ENCODE data around the gene RMDN2. TPM values are rescaled to one million over a fixed set of nuclear protein-coding genes. Genes with fewer than 3 reads are reported as not detected.
A peak's percentile ranks its signal among the peaks of the same experiment; 100 is the strongest.

RMDN2 gene
- total RNA-seq, 2 donors from 2014 or later: 1.8 to 3.4 TPM

DNA sequence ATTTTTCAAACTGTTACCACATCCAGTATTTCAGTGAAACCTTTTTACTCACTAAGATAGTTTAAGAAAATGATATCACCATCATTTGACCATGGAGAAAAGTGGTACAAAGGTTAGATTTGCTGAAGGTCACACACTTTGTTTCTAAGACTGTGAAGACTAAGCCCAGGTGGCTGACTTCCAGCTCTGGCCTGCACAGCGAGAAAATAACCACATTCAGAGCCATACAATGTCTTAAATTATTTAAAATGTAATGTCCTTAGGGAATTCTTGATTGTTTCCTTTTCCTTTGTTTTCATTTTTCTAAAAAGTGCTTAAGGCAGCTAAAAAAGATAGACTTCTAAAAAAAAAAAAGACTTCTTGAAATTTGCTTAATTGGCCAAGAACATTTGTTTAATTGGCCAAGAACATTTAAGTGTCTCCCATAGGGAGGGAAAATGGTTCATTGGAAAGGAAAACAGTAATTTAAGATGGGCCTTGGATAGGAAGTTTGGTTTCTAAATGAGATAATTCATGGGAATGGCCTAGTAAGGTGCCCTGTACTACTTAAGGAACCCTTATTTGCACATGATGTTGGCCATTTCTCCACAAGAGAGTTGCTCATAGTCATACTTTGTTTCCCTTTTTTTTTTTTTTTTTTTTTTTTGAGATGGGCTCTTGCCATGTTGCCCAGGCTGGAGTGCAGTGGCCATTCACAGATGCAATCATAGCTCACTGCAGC, 105.7 kb downstream of the RMDN2 start:
- peaks cover 7% of the 10 kb centered on the region for H3K36me3 Mint-ChIP-seq (ENCODE audit: low read depth)
- DNase-seq: no peak
- H3K4me1 Mint-ChIP-seq: no peaks in the 10 kb centered on the region
- H3K9me3 ChIP-seq (ENCODE audit: control insufficient read depth, low read length, poor library complexity, severe bottlenecking): no peaks in the 10 kb centered on the region
- H3K27ac Mint-ChIP-seq: no peak overlapping the region
- H3K4me3 Mint-ChIP-seq: no peak overlapping the region
- H3K27me3 Mint-ChIP-seq: peaks cover 48% of the 10 kb centered on the region
- no peak for ATAC-seq

DNA sequence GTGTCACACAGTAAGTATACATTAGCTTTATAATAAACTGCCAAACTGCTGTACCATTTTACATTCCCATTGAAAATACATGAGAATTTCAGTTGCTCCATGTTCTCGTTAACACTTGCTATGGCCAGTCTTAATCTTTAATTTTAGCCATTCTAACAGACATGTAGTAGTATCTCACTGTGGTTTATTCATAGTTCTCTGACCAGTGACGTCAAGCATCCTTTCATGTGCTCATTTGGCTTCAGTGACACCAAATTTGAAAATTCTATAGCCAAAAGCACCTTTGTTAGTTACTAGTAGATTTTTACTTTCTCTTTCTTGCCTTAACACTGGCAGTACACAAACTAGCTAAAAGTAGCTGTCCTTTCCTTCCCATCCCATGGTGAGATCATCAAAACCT, 107.9 kb downstream of the RMDN2 start:
- Mint-ChIP-seq H3K4me3 (no peak overlapping the region), H3K27me3 (peaks cover 64% of the 10 kb centered on the region), H3K36me3 (ENCODE audit: low read depth) (peaks cover 9% of the 10 kb centered on the region), H3K4me1 (peaks cover 3% of the 10 kb centered on the region), H3K27ac (no peak overlapping the region)
- ATAC-seq (no peak), DNase-seq (no peak)
- H3K9me3 ChIP-seq (ENCODE audit: control insufficient read depth, low read length, poor library complexity, severe bottlenecking): no peaks in the 10 kb centered on the region

DNA sequence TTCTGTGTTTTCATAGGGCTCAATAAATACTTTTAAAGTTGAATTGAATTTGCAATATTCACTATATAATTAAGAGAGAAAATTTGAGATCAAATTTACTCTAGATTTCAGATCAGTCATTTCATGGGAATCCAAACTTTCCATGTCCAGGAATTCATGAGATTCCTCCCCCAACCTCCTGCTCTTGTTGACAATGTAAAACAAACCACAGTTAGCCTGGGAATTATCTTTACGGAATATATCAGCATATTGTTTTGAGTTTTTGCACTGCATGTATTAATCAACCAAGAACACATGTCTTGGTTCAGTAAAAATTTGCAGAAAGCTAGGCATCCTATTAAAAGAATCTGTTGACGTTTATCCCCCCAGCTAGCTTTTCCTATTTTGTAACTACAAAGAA, 108.6 kb downstream of the RMDN2 start:
- Mint-ChIP-seq H3K4me1 (peaks cover 9% of the 10 kb centered on the region), H3K27me3 (peaks cover 69% of the 10 kb centered on the region), H3K27ac (no peak overlapping the region), H3K36me3 (ENCODE audit: low read depth) (peaks cover 10% of the 10 kb centered on the region), H3K4me3 (no peak overlapping the region)
- H3K9me3 ChIP-seq (ENCODE audit: control insufficient read depth, low read length, poor library complexity, severe bottlenecking): no peaks in the 10 kb centered on the region
- ATAC-seq (no peak), DNase-seq (no peak)

DNA sequence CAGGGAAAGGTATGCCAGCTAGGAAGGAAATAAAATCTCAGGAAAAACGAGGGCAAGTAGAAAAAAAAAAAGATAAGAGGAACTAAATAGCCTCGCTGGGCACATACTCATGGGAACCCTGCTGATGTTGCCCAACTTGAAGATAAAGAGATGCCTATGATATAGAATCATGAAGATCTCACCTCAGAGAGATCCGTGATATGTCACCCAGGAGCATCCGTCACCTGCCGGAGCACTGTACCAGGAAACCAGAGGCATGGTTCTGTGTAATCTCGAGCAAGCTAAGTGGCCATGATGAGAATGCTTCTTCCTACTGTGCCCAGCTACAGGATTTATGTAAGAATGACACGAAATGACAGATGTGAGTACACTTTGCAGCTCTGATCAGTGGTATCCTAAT, 110.9 kb downstream of the RMDN2 start:
- Mint-ChIP-seq H3K4me1 (peaks cover 9% of the 10 kb centered on the region), H3K36me3 (ENCODE audit: low read depth) (peaks cover 10% of the 10 kb centered on the region), H3K4me3 (no peak overlapping the region), H3K27ac (no peak overlapping the region), H3K27me3 (peaks cover 71% of the 10 kb centered on the region)
- DNase-seq (no peak), ATAC-seq (no peak)
- H3K9me3 ChIP-seq (ENCODE audit: control insufficient read depth, low read length, poor library complexity, severe bottlenecking): no peaks in the 10 kb centered on the region

DNA sequence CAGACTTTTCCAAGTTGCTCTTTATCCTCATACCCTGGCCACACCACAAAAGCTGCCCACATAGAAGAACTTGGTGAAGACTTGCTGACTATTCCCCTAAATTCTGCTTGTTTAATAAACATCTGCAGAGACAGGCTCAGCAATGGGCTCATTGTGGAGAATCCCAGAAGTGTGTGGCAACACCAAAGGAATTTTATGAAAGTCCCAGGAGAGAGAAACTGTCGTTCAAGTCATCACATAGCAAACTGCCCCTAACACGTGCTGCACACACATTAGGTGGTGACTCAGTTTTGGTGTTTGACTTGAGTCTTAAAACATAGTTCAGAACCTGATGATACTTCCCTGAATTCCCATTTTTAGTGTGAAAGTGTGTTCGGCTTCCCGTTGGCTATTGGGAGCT, 112.2 kb downstream of the RMDN2 start:
- Mint-ChIP-seq H3K27ac (peak overlapping the region; percentile 62), H3K36me3 (ENCODE audit: low read depth) (peaks cover 10% of the 10 kb centered on the region), H3K27me3 (peaks cover 68% of the 10 kb centered on the region), H3K4me3 (peak overlapping the region; percentile 80), H3K4me1 (peaks cover 9% of the 10 kb centered on the region)
- no peak for ATAC-seq
- no peaks in the 10 kb centered on the region for H3K9me3 ChIP-seq (ENCODE audit: control insufficient read depth, low read length, poor library complexity, severe bottlenecking)
- DNase-seq: no peak

DNA sequence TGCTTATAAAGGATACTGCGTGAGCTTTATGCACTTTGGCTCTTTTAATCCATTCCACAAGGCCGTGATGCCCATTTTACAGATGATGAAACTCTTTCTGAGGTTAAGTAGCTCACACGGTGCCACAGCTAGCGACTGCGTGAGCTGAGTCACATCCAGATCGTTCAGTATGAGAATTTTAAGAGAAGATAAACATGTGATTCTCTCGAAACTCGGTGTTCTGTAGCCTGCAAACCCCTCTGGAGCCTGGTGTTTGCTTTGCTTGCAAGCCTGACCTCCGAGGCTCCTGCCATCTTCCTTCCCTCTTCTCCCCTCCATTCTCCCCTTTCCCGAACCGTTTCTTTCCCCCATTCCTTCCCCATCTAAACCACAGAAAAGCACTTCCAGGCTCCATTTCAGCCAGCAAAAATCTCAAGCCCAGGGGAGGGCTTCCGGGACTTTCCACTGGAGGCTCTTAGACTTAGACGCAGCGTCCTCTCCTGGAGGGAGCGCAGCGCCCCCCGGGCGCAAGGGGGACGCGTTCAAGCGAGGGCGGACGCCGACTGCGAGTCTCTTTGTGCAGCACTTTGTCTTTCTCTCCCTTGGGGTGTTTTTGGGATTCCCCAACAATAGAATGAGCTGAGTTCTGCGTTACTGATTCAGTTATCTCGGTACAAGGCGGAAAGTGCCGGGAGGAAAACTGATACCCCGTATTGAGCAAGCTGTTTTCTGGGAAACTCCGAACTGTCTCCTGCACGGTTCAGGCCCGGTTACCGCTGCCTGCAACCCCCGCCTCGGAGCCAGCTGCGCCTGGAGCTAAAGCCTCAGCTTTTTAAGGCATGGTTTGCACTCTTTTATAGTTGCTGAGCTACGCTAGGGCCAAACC, 112.9 kb downstream of the RMDN2 start:
- ATAC-seq (peak; percentile 28), DNase-seq (no peak)
- H3K27me3 Mint-ChIP-seq: peaks cover 65% of the 10 kb centered on the region
- peaks cover 10% of the 10 kb centered on the region for H3K36me3 Mint-ChIP-seq (ENCODE audit: low read depth)
- H3K4me1 Mint-ChIP-seq: peaks cover 9% of the 10 kb centered on the region
- peak overlapping the region; percentile 62 for H3K27ac Mint-ChIP-seq
- no peaks in the 10 kb centered on the region for H3K9me3 ChIP-seq (ENCODE audit: control insufficient read depth, low read length, poor library complexity, severe bottlenecking)
- peak overlapping the region; percentile 80 for H3K4me3 Mint-ChIP-seq

DNA sequence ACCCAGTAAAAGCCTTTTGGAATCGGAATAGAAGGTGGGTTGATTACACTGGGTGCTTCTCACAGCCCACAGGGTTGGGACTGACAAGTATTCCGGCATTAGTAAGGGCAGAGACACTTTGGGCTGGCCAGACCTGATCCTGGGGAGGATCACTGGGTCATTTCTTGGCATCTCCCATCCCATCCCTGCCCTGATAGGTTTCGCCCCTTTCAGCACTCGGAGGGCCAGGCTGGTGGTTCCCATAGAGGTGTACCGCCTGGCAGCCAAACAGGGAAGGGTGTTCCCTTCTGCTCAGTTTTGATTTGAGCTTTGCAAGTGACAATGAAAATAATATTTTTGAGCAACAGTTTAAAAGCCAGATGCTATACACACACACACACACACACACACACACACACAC, 113.6 kb downstream of the RMDN2 start:
- Mint-ChIP-seq H3K4me1 (peaks cover 9% of the 10 kb centered on the region), H3K27ac (no peak overlapping the region), H3K36me3 (ENCODE audit: low read depth) (peaks cover 7% of the 10 kb centered on the region), H3K27me3 (peaks cover 58% of the 10 kb centered on the region), H3K4me3 (no peak overlapping the region)
- no peak for ATAC-seq
- DNase-seq: no peak
- H3K9me3 ChIP-seq (ENCODE audit: control insufficient read depth, low read length, poor library complexity, severe bottlenecking): no peaks in the 10 kb centered on the region

DNA sequence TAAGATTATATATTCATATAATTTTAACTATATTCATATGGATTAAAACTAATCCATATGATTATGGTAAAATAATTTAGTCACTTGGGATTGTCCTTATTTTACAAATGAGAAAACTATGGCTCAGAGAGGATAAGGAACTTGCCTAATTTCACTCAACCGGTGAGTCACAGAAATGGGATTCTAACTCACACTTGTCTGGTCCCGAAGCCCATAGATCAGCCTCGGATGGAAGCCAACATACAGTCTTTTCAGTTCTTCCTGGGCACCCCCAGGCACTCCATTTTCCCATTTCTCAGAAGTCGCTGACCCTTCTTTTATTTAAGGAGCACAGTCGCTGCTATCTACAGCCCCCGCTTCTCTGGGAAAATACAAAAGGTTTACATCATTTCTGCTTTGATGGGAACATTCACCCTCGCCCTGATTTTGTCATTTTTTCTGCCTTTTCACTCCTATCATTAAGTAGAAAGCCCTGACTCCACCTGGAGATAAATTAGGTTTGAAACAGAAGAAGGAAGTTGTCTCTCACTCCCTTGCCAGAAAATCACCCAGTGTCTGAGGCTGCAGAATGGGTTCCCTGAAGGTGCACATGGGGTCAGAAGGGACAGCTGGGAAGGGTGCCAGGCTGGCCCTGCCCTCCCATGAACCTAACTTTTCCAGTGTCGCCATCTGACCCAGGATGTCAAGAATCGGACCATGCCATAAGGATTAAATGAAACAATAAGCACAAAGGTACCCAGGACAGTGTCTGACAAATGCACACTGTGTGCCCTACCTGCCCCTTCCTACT, 114.2 kb downstream of the RMDN2 start:
- H3K4me3 Mint-ChIP-seq: no peak overlapping the region
- H3K36me3 Mint-ChIP-seq (ENCODE audit: low read depth): peaks cover 4% of the 10 kb centered on the region
- H3K4me1 Mint-ChIP-seq: peaks cover 9% of the 10 kb centered on the region
- no peak for ATAC-seq
- no peak for DNase-seq
- H3K27me3 Mint-ChIP-seq: peaks cover 52% of the 10 kb centered on the region
- no peak overlapping the region for H3K27ac Mint-ChIP-seq
- H3K9me3 ChIP-seq (ENCODE audit: control insufficient read depth, low read length, poor library complexity, severe bottlenecking): no peaks in the 10 kb centered on the region

DNA sequence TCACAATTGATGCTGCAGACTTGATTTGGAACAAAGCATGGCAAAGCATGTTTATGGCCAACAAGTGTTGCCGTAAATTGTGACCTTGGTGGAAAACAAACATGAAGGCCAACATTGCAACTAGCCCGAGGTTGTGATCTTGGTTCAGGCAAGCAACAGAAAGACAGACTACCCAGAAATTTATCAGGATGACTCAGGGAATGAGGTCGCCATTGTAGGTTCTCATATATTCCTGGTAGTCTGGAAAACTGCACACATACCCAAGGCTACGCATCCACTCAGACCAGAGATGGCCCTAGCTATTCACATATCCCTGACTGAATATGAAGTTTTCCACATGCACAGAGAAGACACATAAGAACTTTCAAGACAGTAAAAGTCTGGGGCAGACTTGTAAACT, 120.7 kb downstream of the RMDN2 start:
- Mint-ChIP-seq H3K27ac (no peak overlapping the region), H3K36me3 (ENCODE audit: low read depth) (no peaks in the 10 kb centered on the region), H3K4me3 (no peak overlapping the region), H3K4me1 (no peaks in the 10 kb centered on the region), H3K27me3 (peaks cover 31% of the 10 kb centered on the region)
- DNase-seq: no peak
- ATAC-seq: no peak
- H3K9me3 ChIP-seq (ENCODE audit: control insufficient read depth, low read length, poor library complexity, severe bottlenecking): no peaks in the 10 kb centered on the region

DNA sequence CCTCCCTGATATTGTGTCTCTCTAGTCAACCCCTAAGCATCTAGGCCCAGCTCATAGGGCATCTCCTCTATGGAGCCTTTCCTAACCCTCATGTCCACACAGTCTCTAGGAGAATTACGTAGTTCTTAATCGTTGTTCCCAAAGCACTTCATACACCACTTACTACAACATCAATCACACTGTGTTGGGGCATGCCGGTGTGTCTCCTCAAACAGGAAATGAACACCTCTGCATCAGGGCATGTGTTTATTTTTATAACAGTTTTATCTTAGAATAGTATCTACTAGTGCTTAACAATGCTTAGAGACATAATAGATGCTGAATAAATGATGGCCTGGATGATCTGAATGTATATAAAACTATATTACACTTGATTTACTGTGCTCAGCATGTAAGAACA, 131.1 kb downstream of the RMDN2 start:
- H3K9me3 ChIP-seq (ENCODE audit: control insufficient read depth, low read length, poor library complexity, severe bottlenecking): no peaks in the 10 kb centered on the region
- Mint-ChIP-seq H3K27ac (no peak overlapping the region), H3K4me3 (no peak overlapping the region), H3K4me1 (peaks cover 4% of the 10 kb centered on the region), H3K27me3 (peaks cover 38% of the 10 kb centered on the region), H3K36me3 (ENCODE audit: low read depth) (no peaks in the 10 kb centered on the region)
- no peak for ATAC-seq
- no peak for DNase-seq

DNA sequence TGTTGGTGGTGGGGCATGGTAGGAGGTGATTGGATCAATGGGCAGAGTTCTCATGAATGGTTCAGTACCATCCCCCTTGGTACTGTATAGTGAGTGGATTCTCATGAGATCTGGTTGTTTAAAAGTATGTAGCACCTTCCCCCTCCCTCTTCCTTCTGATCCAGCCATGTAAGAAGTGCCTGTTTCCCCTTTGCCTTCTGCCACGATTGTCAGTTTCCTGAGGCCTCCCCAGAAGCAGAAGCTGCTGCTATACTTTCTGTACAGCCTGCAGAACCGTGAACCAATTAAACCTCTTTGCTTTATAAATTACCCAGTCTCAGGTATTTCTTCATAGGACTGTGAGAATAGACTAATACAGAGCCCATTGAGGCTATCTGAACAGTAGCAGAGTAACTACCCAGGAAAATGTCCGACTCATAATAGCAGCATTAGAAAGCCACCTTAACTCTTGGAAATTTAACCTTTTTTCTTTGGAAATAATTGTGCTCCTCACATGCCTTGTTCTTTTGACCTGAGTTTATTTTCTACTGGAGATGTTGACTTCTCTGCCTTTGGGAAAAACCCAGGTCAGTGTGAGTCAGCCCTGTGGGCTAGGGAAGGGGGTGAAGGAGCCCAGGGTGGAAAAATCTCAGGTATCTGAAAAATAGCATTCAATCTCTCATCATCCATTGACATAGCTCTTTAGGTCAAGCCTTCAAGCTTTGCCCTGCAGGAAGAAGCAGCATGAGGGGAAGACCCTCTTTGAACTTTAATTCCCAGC, 132.7 kb downstream of the RMDN2 start:
- Mint-ChIP-seq H3K4me3 (no peak overlapping the region), H3K36me3 (ENCODE audit: low read depth) (no peaks in the 10 kb centered on the region), H3K27ac (no peak overlapping the region), H3K27me3 (peaks cover 26% of the 10 kb centered on the region), H3K4me1 (peaks cover 4% of the 10 kb centered on the region)
- H3K9me3 ChIP-seq (ENCODE audit: control insufficient read depth, low read length, poor library complexity, severe bottlenecking): no peaks in the 10 kb centered on the region
- no peak for DNase-seq
- ATAC-seq: no peak

DNA sequence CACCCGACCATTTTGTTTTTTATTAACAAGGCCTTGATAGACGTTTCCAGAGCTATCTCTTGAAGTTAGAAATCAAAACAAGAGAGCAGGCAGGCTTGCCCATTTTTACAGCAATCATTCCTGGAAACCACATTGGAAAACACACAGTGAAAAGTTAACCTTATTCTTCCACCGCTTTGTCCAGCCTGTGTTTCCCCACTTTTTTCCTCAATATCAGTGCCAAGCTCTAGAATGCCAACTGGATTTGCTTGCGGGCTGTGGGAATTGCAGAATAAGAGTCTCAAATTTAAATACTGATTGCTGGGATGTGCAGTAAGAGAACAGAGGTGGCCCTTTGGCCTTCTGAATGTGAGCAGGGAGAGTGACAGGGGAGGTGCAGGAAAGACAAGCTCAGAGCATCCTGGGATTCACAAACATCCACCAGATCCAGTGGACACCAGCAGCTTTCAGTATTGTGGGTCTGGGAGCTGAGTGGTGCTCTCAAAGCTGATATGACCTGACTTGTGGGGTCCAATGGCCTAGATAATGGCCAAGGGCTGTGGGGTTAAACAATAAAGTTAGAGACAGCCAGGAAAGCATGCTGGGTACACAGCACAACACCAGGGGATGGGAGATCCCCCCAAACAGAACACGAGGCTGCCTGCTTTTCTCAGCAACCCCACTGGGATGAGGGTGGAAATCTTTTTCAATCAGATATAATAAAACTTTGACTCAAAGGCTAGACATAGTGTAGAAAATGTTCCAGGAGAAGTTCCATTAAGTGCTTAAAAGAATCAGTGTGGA, 135.3 kb downstream of the RMDN2 start:
- peaks cover 20% of the 10 kb centered on the region for H3K27me3 Mint-ChIP-seq
- H3K36me3 Mint-ChIP-seq (ENCODE audit: low read depth): no peaks in the 10 kb centered on the region
- no peak for ATAC-seq
- H3K27ac Mint-ChIP-seq: no peak overlapping the region
- DNase-seq: no peak
- no peaks in the 10 kb centered on the region for H3K9me3 ChIP-seq (ENCODE audit: control insufficient read depth, low read length, poor library complexity, severe bottlenecking)
- H3K4me1 Mint-ChIP-seq: peaks cover 4% of the 10 kb centered on the region
- no peak overlapping the region for H3K4me3 Mint-ChIP-seq

Measured in T-helper 17 cell (primary cell).